ENCODE data around the gene SERPINE3. TPM values are rescaled to one million over a fixed set of nuclear protein-coding genes. Genes with fewer than 3 reads are reported as not detected.
A peak's percentile ranks its signal among the peaks of the same experiment; 100 is the strongest.

The SERPINE3 gene
- total RNA-seq = not detected
- long read RNA-seq = 0 reads

DNA sequence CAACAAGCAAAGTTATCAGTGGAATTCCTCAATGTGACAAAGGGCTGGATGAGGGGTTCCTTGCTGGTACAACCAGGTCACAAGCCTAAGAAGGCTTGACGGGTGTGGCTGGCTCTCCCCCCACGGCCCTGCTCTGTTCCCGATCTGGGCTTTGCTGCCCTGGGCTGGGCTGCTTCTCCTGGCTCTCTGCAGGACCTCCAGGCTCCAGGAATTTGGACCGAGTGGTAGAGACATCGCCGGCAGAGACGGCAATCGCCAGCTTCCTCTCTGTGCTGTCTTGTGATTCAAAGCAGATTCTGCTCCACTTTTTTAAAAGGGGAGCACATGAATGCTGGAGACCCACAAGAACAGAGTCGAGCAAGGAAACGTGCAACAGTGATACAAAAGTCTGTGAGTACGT is at the start of gene SERPINE3:
Gene SERPINE3, plus strand, starts transcription at position 338 of the 400 bp plus-strand sequence. CDS start 1,401 bp downstream, outside the sequence.
- DNase-seq (ENCODE audit: missing footprints) (no peak), ATAC-seq (no peak)
- intact Hi-C loops (cut with DNase I) = no loop called here

DNA sequence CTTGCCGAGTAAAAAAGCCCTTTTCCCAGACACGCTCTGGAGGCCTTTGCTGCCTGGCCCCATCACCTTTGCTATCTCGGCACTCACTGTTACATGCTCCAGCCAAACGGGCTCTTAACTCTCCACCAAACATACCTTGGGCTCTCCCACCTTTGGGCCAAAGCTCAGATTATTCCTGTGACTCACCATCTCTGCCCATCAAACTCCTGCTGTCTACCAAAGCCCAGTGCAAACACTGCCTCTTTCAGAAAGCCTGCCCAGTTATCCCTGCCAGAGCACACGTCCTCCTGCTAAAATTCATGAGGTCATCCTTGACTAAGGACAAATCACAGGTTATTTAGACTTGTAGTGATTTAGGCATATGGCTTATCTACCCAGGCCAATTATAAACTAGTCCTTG is 48.1 kb upstream of the SERPINE3 start:
- intact Hi-C loops (cut with DNase I) = no loop called here
- DNase-seq (ENCODE audit: missing footprints) = no peak
- peak; percentile 49 for ATAC-seq

DNA sequence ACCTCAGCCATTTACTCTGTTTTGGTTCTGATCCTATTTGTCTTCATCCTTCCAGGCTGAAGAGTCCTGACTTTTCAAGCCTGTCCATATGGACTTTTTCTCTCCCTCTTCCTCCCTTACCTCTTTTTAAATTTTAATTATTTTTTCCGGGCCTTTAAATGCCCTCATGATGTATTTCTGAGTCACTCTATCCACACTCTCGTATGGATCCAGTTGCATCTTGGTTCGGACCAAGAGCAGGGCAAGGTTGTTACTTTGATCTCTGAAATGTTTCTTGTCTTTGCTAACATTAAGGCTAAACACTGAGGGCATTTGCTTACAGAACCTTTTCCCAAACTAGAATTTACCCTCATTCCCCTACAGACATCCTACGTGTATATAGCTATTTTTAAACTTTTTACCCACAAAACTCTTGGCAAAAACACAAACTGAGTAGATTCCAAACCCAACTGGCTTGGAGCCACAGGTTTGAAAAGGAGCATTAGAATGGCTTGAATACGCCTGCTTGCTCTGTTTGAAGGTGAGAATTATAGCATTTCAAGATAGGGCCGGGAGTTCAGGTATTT is 47.4 kb upstream of the SERPINE3 start:
- intact Hi-C loops (cut with DNase I) = no loop called here
- ATAC-seq = no peak
- DNase-seq (ENCODE audit: missing footprints) = no peak

DNA sequence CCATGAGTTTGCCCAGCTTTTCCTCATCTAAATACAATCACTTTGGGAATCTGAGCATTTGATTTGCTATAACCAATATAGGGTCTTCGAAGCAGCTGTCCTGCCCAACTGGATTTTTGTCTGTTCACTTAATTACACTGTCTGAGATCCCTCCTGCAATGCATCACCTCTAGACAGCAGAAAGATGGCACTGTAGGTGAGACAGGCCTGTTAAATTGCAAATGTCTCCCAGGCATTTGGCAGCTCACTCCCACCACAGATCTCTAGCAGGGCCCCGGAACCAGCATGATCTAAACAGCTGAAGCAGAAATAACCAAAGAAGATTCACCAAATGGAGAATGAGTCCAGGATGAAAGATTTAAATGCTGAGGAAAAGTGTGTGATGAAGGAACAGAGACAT is 41.9 kb upstream of the SERPINE3 start:
- DNase-seq (ENCODE audit: missing footprints) (no peak), ATAC-seq (no peak)
- intact Hi-C loops (cut with DNase I) = no loop called here

DNA sequence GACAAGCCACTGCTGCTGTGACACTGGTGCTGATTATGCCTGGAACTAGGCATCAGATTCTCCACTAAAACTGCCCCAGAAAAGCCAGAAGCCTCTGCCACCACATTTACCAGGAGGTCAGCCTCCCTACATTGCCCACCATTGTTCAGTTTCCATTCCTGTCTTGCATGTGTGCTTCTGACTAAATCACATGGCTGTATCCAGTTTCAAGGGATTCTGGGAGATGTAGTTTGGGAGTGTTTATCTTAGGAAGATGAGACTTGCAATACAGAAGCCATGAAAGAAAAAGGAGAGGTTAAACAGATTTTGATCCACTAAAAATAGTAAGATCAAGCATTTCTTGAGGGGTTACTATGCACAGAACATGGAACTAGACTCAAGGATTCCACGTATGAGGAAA is 40.7 kb upstream of the SERPINE3 start:
- ATAC-seq (no peak), DNase-seq (ENCODE audit: missing footprints) (no peak)
- intact Hi-C loops (cut with DNase I) = no loop called here

DNA sequence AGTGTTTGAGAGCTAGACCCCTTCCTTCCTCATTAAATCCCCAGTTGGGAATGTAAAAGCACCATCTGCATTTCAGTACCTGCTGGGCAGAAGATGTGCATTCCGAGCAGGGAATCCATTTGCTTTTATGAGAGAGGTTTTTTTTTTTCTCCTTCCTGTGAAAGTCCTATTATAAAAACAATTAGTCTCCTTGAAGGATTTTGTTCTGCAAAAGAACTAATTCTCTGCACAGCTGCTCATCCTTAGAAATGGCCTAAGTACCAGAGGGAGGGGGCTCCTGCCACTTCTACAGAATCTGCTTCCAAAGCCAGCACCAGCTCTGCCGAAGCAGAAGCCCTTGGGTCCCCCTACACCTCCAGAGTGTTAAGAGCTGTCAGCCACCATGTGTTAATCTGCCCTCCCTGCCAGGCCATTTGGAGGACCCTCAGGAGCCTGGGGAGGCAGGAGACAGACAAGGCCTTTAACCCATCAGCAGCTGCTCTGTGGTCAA is 36.4 kb upstream of the SERPINE3 start:
- ATAC-seq (no peak), DNase-seq (ENCODE audit: missing footprints) (no peak)
- intact Hi-C loops (cut with DNase I) = no loop called here

DNA sequence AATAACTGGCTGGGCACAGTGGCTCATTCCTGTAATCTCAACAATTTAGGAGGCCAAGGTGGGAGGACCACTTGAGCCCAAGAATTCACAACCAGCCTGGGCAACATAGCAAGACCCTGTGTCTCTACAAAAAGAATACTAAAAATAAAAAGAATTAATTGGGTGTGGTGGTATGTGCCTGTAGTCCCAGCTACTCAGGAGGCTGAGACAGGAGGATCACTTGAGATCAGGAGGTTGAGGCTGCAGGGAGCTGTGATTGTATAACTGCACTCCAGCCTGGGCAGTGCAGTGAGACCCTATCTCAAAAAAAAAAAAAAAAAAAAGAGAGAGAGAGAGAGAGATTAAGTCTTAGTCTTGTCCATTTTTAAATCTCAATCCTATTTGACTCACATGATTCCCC is 35.6 kb upstream of the SERPINE3 start:
- DNase-seq (ENCODE audit: missing footprints) = no peak
- ATAC-seq = no peak
- intact Hi-C loops (cut with DNase I) = no loop called here

DNA sequence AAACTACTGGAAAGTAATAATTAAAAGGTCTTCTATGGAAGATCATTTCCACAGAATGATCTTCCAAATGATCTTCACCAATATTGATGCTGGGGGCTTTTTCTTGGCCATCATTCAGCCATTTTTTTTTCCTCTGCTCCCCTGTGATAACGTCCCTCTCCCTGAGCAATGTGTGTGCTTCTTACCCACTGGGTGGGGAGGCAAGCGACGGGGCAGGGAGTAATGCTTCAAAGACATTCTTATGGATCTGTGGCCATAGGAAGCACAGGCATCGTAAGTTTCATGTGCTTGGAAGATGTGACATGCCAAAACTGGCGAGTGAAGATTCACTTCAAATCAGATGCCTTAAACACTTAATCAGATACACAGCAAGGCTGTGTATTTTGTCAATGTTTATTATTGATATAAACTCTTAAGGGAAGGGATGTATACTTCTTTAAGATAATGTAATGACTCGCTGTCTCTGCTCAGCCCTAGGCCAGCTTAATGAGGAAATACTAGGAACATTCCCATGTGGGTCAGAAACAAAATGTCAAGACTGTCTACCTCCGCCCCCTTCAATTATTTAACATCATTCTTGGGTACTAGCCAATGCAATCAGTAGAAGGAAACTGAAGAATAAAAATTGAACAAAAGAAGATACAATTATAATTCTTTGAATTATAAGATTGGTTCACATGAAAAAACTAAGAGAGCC is 34.1 kb upstream of the SERPINE3 start:
- intact Hi-C loops (cut with DNase I) = no loop called here
- no peak for ATAC-seq
- DNase-seq (ENCODE audit: missing footprints) = no peak

DNA sequence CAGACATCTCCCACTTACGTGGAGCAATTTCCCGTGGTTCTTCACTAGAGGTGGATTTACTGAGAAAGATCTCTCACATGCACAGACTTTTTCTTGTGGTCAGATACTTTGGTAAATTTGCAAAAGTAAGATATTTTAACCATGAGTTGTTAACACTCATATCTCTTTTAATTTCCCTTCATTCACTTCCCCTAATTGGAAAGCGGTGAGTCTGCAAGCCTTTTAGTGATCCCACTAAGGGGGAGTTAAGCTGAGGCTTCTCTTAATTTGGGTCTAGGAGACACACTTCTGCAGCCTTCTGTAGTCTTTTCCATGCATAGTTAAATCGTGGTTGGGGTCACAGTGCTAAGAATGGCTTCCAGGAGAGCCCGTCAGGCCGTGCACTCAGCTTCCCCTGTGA is 30.7 kb upstream of the SERPINE3 start:
- no peak for ATAC-seq
- intact Hi-C loops (cut with DNase I) = no loop called here
- DNase-seq (ENCODE audit: missing footprints) = no peak

DNA sequence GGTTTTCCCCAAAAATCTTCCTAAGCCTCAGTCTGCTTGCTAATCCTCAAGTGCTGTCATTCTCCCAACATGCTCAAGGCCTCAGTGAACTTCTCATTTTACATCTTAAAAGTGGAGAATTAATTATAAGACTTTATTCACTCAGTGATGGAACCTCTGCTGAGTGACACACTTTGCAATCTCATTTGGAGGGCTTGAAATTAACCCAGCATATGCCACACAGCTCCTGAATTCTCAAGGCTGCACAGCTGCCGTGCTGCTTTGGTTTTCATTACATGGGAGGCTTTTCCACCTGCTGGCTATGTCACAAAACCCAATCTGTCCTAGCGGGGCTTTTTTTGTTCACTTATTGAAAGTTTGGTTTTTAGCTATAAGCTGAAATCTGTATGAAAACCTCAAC is 28.3 kb upstream of the SERPINE3 start:
- ATAC-seq (no peak), DNase-seq (ENCODE audit: missing footprints) (no peak)
- intact Hi-C loops (cut with DNase I) = no loop called here

DNA sequence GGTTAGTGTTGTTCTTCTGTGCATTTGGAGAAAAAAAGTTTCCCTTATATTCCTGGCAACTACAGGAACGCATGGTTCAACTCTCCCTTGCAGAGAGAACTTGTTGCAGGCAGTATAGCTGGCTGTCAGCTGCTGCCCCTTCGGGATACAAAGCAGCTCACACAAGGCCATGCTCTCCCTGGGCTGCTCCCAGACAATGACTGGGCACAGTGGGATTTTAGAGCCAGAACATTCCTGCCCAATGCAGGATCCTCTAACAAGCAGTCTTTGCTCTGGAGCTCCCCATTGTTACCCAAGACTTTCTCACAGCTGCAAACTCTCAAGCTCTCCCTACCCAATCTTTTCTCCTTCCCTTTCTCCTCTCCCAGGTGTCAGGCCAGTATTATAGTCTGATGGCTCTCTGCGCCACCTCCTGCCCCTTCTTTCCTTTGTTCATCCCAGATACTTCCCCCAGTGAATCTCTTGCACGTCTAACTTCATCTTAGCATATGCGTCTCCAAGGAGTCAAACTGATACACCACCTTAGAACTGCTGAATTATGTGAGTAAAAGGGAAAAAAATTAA is 27.5 kb upstream of the SERPINE3 start:
- no peak for ATAC-seq
- no peak for DNase-seq (ENCODE audit: missing footprints)
- intact Hi-C loops (cut with DNase I) = no loop called here

DNA sequence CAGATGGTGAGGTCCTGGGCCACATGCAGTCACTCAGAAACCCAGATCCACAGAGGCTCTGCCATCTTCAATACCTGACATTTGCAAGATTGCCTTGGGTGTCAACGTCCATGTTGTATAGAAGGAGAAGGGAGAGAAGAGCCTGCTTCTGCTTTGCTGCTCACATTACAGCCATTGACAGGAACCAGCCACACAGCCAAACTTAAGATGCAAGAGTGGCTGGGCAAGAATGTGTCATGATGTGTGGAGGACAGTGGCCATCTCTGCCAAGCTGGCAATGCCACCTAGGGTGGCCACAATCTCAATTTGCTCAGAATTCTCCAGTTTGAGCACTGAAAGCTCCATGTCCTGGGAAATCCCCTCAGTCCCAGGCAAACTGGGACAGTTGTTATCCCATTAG is 25.9 kb upstream of the SERPINE3 start:
- ATAC-seq (peak; percentile 51), DNase-seq (ENCODE audit: missing footprints) (no peak)
- intact Hi-C loops (cut with DNase I) = no loop called here

DNA sequence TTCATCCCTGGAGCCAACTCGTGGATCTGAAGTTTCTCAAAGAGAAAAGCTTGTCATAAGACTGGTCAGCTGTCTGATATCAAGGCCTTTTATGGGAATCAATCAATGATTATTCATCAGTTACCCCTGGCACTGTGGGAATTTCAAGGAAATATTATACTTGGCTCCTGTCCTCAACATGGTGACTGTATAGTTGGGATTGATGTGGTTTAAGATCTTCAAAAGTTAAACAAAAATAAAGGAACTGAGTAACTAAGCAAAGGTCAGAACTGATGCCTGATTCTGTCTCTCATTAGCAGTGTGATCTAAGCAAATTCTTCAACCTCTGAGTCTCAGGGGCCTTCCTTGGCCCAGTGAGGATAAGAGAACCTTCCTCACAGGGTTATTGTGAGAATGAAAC is 22.2 kb upstream of the SERPINE3 start:
- DNase-seq (ENCODE audit: missing footprints) = no peak
- ATAC-seq = no peak
- intact Hi-C loops (cut with DNase I) = no loop called here

DNA sequence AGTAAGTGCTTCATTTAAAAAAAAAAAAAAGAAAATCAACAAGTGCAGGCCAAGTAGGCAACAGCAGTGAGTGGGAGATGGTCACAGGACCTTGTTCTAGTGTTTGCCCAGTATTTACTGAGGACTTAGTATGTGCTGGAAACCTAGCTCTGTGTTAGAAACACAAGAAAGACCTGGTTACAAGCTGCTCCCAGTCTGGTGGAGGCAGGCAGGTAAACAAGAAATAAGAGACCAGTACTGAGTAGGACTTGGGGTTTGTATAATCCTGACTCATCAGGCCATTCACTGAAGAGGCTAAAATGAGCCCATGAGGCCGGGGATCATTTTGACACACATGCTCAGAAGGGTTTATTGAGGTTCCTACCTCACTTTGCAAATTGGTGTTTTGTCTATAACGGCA is 21.5 kb upstream of the SERPINE3 start:
- ATAC-seq = no peak
- DNase-seq (ENCODE audit: missing footprints) = no peak
- intact Hi-C loops (cut with DNase I) = no loop called here

DNA sequence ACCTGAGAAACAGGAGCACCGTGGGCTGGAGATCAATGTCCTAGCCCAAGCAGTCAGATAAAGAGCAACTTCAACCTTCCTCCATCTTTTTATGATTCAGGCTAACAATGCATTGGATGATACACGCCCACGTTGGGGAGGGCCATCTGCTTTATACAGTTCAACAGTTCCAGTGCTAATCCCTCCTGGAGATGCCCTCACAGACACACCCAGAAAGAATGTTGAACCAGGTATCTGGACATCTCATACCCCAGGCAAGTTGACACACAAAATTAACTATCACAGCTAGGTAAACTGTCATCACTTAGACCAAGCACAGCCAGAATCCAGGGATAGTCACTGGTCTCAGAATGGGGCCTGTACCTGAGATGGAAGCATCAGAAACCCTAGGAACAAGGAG is 20.6 kb upstream of the SERPINE3 start:
- no peak for DNase-seq (ENCODE audit: missing footprints)
- ATAC-seq = no peak
- intact Hi-C loops (cut with DNase I) = no loop called here

DNA sequence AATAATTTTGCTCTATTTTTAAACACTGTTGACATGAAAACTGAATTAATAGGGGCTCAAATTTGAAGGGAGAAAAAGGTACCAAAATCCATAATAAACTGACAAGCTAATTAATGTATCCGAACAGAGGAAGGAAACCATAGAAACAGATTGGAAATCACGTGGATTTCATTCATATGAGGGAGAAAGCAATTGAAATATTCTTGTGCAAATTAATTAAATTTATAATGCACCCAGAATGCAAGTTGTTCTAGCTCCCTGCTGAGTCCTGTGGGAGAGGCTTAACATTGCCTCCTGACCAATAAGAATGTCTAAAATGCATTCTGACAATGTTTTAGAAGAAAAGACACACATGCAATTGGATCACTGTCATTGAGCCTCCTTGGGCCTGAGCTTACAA is 17.7 kb upstream of the SERPINE3 start:
- ATAC-seq (no peak), DNase-seq (ENCODE audit: missing footprints) (no peak)
- intact Hi-C loops (cut with DNase I) = no loop called here

DNA sequence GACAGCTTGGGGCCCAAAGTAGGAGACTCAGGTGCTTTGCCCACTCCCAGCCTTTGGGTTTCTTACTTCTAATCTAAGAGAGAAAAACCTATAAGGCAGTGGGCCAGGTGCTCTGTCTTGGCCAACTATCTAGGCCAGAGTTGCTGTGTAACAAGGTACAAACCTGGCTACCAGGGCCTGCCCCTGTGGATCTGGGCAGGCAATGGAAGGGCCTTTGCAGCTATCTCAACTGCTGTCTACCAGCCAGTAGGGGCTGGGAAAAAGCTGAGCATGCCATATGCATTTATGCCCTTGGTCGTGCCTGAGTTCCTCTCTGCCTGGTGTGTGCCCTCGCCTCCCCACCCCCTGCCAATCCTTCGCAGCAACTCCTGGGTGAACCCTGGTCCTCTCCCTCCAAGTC is 16.7 kb upstream of the SERPINE3 start:
- no peak for DNase-seq (ENCODE audit: missing footprints)
- no peak for ATAC-seq
- intact Hi-C loops (cut with DNase I) = no loop called here

DNA sequence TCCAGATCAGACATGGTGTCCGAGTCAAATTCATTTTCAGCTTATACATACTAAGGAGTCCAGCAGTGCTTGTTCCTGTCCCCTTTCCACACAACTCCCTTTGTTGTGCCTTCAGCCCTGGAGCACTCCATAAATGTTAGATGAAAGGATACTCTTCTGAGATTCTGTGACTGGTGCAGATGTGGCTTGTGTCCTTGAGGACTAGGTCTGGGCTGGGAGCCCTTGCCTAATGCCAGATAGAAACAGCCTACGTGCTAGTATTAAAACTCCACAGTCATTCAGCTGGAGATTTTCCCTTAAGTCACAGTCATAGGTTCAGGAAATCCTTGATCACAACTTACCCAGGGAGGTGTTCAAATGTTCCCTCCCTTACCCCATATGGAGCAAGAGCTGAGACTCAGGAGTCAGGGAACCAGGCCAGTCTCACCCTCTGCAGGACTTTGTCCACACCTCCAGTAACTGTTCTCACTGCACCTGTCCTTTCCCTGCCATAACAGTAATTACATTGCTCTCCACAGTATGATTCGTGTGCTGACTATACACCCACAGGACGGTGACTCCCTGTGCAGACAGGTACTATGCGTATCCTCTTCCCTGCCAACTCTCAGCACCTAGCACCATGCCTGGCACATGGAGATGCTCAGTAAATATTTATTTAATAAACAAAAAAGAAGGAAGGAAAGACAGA is 15.5 kb upstream of the SERPINE3 start:
- intact Hi-C loops (cut with DNase I) = no loop called here
- no peak for DNase-seq (ENCODE audit: missing footprints)
- no peak for ATAC-seq

DNA sequence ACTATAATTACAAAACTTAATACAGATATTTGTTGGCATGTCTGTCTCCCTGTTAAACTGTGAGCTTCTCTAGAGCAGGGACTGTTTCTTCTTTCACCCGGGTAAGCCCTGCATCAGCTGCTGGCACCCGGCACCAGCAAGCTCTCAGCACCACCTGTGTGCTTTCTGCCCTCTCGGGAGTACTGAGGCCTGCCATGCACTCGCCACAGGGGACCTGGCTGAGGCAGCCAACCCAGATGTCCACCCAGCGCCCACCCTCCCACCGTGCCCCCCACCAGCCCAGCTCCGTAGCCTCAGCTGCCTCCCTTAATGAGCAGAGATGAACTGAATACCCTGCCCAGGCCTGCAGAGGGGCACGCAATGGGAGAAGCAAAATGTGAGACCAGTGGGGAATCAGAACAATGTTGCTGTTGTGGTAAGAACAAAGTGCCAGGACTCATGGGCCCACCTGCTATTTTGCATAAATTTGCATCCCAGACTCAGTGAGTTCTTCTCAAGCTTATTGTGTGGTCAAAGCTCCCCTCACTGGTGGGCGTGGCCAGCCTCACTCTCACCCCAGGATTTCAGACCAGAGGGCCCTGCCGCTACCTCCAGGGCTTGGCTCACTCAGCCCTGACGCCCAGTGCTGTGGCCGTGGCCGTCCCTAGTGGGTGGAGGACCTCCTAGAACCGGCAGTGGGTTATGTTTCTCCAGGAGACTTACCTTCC is 14.6 kb upstream of the SERPINE3 start:
- intact Hi-C loops (cut with DNase I) = no loop called here
- no peak for DNase-seq (ENCODE audit: missing footprints)
- ATAC-seq = no peak
